GM19372 (cell line): ENCODE measurements around the gene ZNF311.
"Not testable (repeated sequence)": the region's sequence is repeated elsewhere in the genome, so short reads cannot be mapped to it uniquely, and the experiment has no call there.

Experiments used
- ATAC-seq: cut with Tn5 transposase; IDR thresholded peaks from one replicate; pipeline ENCODE4 v1.9.1; 2021; ENCODE audit warnings: mild to moderate bottlenecking, low read depth, moderate library complexity; ENCODE audit not compliant: unreplicated experiment

ZNF311 gene

DNA sequence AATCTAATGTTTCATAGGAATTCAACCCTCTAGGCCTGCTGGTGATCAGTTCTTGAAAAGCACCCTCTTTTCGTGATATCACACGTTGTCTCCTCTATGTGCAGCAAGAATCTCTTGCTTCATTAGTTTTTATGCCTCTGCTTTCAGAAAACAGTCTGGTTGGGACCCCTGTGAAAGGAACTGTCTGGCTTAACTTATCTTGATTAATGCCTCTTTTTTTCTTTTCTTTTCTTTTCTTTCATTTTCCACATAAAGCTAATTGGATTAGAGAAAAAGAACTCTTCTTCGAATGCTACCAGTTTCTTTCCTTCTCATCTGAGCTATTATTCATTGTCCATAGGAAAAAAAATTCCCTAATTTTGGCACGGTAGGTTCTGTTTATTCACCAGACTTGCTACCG, 21.3 kb downstream of the ZNF311 start:
- no peak for ATAC-seq

DNA sequence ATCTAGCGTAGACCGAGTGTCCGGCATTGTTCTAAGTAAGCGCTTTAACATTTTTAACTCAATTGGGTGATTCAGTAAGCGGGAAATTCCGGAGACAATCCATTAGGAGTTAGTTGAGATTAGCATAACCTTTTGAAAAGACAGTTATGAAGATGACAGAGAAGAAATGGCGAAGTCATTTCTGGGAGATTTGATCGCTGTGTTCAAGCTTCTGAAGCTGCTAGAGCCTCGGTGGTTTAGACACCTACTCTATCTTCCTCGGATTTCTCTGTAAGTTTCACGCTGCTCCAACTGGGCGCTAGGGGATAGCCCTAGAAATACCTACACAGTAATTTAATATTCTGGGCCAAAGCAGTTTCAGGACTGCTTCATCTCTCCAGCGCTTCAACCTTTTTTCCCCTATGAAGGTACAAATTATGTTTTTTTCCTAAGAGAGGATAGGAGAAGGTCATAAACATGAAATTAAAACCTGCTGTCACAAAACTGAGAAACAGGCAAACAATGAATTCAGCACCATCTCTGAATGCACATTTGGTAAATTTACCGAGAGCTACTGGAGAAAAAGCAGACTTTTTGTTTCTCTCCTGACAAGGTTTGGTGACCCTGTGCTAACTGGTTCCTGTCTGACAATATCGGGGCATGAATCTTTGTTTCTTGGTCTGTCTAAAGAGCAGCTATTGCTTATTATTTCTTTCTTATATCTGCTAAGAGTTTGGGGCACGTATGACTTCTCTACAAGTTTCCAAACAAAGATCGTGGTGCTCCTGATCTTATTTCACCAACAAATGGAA, 22.4 kb downstream of the ZNF311 start:
- no peak for ATAC-seq

DNA sequence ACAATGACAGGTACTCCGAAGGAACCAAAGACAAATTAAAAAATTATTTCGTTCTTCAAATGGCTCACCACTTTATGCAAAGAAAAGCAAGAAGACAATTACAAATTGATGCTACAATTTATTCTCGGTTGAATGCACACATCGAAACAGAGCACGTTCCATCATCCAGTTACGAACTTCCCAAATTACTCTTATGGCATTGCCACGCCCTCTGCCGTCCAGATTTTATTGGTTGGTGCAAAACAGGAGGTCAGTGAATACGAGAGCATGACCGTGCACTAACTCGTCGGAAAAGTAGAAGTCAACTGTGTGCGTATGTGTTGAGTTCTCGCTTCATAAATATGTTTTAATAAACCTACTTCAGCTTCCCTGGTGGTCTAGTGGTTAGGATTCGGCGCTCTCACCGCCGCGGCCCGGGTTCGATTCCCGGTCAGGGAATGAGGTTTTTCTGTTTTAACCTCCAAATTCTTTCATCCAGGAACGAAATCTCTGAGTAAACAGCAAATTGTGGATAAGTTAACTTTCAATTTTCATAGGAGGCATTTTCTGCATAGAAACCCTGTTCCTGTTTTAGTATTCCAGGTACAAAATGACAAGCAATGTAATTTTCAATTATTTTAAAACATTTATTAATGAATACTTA, 23.2 kb downstream of the ZNF311 start:
- ATAC-seq: peak; percentile 36

DNA sequence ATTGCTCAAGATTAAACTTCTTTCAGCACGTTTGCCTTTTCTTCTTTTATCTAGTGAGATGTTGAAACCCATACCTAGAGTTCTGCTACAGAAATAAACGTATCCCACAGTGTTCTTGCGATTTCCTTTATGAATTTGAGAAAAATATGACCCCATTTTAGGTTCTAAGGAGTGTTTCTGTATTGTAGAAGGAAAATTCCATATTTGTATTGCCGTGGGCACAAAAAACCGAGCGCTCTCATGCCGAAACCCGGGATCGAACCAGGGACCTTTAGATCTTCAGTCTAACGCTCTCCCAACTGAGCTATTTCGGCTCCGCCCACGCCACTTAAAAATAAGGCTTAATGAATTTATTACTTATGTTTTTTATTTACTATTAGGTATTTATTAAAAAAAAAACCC, 23.7 kb downstream of the ZNF311 start:
- peak; percentile 24 for ATAC-seq

DNA sequence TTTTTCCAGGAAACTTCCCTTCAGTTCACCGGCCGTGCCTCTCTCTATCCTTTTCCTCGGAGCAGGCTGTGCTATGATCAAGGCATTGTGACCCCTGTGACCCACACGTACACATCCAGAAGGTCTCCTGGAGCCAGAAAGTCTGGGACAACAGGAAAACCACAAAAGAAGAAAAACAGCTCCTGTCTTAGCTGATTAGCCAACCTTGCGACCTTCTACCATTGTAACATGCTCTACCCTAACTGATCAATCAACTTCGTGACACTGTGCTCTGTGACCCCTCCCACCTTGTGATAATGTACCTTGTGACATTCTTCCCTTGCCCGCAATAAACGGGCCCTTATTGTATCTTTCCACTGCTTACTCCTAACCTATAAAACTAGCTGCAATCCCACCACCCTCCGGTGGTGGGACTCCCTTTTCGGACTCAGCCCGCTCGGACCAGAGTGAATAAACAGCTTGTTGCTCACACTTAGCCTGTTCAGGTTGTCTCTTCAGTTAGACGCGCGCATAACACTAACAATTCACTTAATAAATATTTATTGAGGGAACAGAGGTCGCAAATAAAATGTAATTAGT, 24.2 kb downstream of the ZNF311 start:
- ATAC-seq: peak; percentile 42

DNA sequence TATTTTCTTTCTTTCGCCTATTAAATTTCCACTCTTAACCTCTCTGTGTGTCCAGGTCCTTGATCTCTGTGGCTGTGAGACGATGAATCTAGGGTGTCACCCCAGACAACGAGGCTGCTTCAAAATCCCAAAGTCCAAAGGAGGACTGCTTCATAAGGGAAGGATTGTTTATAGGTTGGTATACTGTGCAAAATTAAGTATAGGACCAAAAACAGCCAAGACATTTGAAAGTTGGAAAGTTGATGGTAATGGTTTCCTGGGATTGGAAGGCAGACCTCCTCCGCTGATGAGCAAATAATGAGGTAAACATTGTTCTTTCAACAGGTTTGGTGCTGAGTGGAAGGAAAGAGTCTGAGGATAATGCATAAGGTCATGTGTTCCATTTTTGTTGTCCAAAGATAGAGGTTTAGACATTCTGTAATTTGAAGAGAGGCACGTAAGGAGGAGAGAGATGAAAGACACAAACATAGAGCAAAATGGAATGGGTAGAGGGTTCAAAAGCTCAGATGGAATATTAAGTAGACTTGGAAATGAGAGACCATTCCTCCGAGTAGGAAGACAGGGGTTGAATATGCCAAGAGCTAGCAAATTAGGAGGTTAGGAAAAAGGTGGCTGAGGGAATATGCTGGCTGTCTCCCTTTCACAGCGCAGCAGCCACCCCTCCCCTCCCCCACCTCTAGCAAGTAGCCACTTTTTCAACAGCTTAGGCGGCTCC, 24.8 kb downstream of the ZNF311 start:
- ATAC-seq: no peak

DNA sequence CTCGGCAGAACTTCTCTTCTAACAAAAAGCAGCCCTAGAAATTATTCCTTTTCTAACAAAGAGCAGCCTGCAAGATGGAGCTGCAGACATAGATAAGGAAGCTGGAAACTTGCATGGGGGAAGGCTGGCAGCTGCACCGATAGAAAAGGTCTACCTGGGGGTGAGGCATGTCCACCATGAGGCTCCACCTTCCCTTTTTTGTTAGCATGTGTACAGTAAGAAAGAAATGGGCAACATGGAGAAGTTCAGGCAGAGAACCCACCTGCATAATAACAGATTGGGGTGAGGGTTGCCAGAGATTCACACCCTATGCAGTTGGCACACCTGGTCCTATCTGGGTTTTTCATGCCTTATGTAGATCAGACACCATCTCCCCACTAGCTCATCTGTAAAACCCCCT, 25.4 kb downstream of the ZNF311 start:
- ATAC-seq: no peak

DNA sequence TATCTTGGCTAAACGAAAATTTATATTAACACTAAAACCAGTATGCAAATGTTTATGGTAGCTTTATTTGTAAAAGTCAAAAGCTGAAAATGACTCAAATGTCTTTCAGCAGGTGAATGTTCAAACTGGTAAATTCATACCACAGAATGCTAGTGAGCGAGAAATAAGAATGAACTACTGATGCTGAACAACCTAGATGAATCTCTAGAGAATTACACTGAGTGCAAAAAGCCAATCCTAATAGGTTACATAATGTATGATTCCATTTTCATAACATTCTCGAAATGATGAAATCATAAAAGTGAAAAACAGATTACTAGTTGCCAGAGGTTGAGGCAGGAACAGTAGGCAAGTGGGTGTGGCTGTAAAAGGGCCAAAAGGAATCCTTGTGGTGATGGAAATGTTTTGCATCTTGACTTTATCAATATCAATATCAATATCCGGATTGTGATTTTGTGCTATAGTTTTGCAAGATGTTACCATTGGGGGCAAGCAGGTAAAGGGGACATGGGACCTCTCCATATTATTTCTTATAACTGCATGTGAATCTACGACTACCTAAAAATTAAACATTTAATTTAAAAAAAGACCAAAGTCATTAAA, 26.1 kb downstream of the ZNF311 start:
- no peak for ATAC-seq

DNA sequence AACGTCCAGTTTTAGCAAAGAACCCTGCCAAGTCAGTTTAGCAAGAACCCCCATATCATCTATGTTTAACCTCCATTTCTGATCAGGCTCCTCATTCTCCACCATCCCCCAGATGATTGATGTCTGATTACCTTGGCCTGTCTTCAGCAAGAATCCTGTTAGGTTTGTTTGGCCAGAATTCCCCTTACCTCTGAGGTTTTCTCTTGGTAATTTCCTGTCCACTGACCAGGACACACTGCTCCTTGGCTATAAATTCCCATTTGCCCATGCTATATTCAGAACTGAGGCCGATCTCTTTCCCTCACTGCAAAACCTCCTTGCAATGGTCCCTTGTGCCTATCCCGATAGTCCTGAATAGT, 27.0 kb downstream of the ZNF311 start:
- ATAC-seq: no peak

DNA sequence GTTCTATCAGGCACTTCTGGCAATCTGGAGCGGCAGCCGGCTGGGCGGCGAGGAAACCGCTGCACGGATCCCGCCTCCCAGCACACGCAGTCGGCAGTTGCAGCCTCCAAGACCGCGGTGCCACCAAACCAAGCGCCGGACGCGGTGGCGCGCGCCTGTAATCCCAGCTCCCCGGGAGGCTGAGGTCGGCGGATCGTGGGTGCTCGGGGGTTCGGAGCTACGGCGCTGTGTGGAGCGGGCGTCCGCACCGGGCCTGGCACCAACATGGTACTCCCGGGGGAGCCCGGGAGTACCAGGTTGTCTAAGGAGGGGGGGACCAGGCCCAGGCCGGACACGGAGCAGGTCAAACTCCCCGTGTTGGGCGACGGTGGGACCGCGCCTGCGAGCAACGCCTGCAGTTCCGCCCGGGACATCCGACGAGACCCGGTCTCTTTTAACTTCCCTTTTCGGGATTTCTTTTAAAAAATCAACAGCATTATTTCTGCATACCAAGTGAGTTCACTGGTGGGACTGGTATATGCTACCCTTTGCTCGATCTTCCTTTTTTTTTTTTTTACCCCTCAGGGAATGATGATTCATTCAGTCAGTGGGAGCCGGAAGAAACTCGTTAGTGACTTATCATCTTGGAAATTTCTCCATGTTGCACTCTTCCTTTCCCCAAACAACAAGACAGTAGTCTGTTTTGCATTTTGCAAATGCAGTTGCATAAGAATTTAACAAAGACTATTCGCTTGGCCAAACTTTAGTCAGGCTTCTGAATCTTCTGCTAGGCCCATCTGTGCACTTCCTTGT, 27.6 kb downstream of the ZNF311 start:
- no peak for ATAC-seq

DNA sequence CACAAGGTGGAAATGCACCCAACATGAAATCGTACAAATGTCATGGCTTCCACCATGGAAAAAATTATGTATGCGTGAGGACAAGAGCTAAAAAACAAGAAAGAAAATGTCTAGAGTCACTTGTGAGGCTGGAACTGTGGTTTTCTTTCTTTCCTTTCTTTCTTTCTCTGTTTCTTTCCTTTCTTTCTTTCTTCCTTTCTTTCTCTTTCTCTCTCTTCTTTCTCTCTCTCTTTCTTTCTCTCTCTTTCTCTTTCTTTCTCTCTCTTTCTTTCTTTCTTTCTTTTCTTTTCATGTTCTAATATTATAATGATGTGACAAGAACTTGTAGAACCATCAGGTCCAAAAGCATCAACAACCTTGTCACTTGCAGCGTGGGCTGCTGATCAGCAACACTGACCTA, 28.4 kb downstream of the ZNF311 start:
- no peak for ATAC-seq

DNA sequence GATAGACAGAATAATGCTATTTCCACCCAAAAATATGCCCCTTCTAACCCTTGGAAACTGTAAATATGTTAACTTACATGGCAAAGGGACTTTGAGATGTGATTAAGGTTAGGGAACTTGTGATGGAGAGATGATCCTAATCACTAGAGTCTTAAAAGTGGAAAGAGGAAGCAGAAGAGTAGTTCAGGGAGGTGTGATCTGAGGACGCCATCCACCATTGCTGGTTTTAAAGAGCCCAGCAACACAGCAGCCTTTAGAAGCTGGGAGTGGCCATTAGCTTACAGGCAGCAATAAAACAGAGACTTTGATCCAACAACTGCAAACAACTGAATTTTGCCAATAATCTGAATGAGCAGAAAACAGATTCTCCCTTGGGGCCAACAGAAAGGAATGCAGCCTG, 30.6 kb downstream of the ZNF311 start:
- ATAC-seq: no peak

DNA sequence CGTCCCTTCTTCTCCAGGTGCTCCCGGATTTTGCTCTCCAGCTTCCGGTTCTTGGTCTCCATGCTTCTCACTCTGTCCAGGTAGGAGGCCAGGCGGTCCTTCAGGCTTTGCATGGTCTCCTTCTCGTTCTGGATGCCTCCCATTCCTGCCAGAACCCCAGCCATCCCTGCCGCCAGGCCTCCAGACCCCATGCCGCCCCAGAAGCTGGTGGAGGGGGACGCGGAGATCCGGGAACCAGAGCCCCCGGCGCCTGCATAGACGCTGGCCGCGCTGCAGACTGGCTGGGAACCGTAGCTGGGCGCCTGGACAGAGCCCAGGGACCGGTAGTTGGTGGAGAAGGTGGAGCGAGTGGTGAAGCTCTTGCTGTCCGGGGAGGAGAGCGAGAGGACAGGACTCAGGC, 35.1 kb downstream of the ZNF311 start:
- not testable (repeated sequence) for ATAC-seq

DNA sequence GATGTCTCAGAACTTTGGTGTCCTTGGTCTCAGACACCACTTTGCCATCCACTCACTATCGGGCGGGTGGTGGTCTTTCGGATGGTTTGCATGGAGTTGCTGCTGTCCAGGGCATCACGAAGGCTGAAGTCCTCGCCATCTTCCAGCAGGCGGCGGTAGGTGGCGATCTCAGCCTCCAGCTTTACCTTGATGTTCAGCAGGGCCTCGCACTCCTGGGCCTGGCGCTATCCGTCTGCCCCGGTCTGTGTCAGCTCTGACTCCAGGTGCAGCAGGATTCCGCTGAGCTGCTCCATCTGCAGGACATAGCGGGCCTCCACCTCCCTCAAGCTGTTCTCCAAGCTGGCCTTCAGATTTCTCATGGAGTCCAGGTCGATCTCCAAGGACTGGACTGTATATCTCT, 36.0 kb downstream of the ZNF311 start:
- ATAC-seq: no peak

DNA sequence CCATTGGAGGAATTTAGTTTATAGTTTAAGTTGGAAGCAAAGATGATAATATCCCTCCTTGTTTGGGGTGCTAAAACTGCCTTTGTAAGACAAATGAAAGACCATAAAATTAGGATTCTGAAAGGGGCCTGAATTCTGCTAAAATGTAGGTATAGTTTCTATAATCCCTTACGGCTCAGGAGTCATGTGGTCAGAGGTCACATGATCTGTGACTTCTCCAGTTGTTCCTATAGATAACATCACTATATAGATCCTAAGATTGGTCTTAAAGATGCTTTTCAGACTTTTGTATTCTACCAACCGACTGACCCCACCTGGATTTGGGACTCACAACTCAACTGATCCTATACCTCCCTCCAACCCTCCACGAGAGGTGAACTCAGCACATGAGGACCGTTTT, 36.6 kb downstream of the ZNF311 start:
- no peak for ATAC-seq

DNA sequence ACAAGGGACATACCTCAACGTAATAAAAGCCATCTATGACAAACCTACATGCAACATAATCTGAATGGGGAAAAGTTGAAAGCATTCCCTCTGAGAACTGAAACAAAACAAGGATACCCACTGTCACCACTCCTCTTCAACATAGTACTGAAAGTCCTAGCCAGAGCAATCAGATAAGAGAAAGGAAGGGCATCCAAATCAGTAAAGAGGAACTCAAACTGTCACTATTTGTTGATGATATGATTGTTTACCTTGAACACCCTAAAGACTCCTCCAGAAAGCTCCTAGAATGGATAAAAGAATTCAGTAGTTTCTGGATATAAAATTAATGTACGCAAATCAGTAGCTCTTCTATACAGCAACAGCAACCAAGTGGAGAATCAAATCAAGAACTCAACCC, 39.4 kb downstream of the ZNF311 start:
- no peak for ATAC-seq

DNA sequence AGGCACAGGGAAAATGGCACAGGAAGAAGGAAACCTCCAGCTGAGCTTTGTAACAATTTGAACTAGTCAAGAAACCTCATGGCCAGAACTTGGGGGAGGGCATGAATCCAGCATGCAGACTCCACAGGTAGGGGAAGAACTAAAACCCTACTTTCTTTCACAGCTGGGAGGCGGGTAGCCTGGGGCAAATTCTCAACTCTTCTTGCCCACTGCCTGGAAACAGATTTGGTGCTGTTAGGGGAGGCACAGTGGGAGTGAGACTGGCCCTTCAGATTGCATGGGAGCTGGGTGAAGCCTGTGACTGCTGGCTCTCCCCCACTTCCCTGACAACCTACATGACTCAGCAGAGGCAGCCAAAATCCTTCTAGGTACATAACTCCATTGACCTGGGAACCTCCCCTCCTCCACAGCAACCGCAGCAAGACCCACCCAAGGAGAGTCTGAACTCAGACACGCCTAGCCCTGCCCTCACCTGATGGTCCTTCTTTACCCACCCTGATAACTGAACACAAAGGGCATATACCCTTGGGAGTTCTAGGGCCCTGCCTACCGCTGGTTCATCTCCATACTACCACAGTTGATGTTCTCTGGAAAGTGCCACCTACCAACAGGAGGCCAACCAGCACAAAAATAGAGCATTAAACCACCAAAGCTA, 44.1 kb downstream of the ZNF311 start:
- no peak for ATAC-seq

DNA sequence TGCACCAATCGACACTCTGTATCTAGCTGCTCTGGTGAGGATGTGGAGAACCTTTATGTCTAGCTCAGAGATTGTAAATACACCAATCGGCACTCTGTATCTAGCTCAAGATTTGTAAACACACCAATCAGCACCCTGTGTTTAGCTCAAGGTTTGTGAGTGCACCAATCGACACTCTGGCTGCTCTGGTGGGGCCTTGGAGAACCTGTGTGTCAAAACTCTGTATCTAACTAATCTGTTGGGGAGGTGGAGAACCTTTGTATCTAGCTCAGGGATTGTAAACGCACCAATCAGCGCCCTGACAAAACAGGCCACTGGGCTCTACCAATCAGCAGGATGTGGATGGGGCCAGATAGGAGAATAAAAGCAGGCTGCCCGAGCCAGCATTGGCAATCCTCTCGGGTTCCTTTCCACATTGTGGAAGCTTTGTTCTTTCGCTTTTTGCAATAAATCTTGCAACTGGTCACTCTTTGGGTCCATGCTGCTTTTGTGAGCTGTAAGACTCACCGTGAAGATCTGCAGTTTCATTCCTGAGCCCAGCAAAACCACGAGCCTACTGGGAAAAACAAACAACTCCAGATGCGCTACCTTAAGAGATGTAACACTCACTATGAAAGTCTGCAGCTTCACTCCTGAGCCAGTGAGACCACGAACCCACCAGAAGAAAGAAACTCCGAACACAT, 46.4 kb downstream of the ZNF311 start:
- not testable (repeated sequence) for ATAC-seq

DNA sequence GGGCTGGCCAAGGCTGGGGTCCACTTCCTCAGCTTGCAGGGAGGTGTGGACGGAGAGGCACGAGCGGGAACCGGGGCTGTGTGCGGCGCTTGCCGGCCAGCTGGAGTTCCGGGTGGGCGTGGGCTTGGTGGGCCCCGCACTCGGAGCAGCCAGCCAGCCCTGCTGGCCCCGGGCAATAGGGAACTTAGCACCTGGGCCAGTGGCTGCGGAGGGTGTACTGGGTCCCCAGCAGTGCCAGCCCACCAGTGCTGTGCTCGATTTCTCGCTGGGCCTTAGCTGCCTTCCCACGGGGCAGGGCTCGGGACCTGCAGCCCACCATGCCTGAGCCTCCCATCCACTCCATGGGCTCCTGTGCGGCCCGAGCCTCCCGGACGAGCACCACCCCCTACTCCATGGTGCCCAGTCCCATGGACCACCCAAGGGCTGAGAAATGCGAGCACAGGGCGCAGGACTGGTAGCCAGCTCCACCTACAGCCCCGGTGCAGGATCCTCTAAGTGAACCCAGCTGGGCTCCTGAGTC, 47.3 kb downstream of the ZNF311 start:
- ATAC-seq: not testable (repeated sequence)
